Panc1 (cell line): Measurements from ENCODE around the gene SMG1. TPM values are rescaled to one million over a fixed set of nuclear protein-coding genes. Genes with fewer than 3 reads are reported as not detected.

Source experiments
- ATAC-seq: fragments of 200-7000 bp; cut with Tn5 transposase; 2 replicates; pipeline ENCODE4 v1.9.1; 2020; ENCODE audit warnings: mild to moderate bottlenecking, moderate library complexity
- BruUV-seq: library from RNA; stranded (reverse); fragments of 400-500 nt; replicated peaks from 2 replicates; lab custom pipeline; 2021; lab: Mats Ljungman, UMichigan
- CTCF ChIA-PET: fragments of 300-600 bp; sonication (Branson Sonifier 250); formaldehyde crosslinking; loops from one replicate; lab custom pipeline; 2022; ENCODE audit warnings: antibody characterized with exemption; lab: Charles Lee
- POLR2A ChIA-PET: fragments of 300-600 bp; sonication (Branson Sonifier 250); formaldehyde crosslinking; loops from one replicate; lab custom pipeline; 2022; ENCODE audit warnings: antibody characterized with exemption; lab: Charles Lee
- DNase-seq: peaks from one replicate; pipeline ENCODE4 v3.0.0-alpha.2; 2010; ENCODE audit warnings: low read depth, low spot score
- H3K27ac ChIP-seq: 2 replicates; pipeline ENCODE4 v1.5.1; 2011; ENCODE audit warnings: mild to moderate bottlenecking, low read length, inconsistent platforms
- H3K27me3 ChIP-seq: fragments of 200-500 bp; sonication (Bioruptor generic); 2 replicates; pipeline ENCODE4 v1.6.0; 2014; ENCODE audit warnings: low read length, inconsistent platforms; ENCODE audit not compliant: control insufficient read depth, insufficient read depth
- H3K36me3 ChIP-seq: fragments of 200-500 bp; sonication (Bioruptor generic); 2 replicates; pipeline ENCODE4 v1.5.1; 2014; ENCODE audit warnings: inconsistent platforms, mild to moderate bottlenecking, low read length, moderate library complexity; ENCODE audit not compliant: control insufficient read depth, insufficient read depth
- H3K4me1 ChIP-seq: 2 replicates; pipeline ENCODE4 v1.5.1; 2011; ENCODE audit warnings: inconsistent platforms, mild to moderate bottlenecking, low read length, moderate library complexity; ENCODE audit not compliant: control insufficient read depth, insufficient read depth
- H3K4me3 ChIP-seq, 2 experiments: 2 replicates each; pipeline ENCODE4 v1.5.1; 2011 to 2012; ENCODE audit warnings: low read depth in 2 of 2, low read length in 2 of 2, mild to moderate bottlenecking in 2 of 2, inconsistent platforms in 1 of 2, moderate library complexity in 1 of 2
- H3K9me3 ChIP-seq: fragments of 200-500 bp; sonication (Bioruptor generic); 2 replicates; pipeline ENCODE4 v1.5.1; 2014; ENCODE audit warnings: low read depth, mild to moderate bottlenecking, inconsistent platforms, low read length, moderate library complexity; ENCODE audit not compliant: control insufficient read depth, insufficient read depth
- POLR2AphosphoS5 ChIP-seq: IDR thresholded peaks from 2 replicates; pipeline ENCODE4 v1.6.1; 2012; ENCODE audit warnings: mild to moderate bottlenecking, low read depth, low read length, moderate library complexity
- SIN3A ChIP-seq: IDR thresholded peaks from 2 replicates; pipeline ENCODE4 v1.6.1; 2012; ENCODE audit warnings: low read depth, mild to moderate bottlenecking, low read length, moderate library complexity, borderline replicate concordance; ENCODE audit not compliant: insufficient read depth
- TCF7L2 ChIP-seq: IDR thresholded peaks from 2 replicates; pipeline ENCODE4 v1.6.1; 2011; ENCODE audit warnings: mild to moderate bottlenecking, low read depth, low read length, inconsistent platforms
- in situ Hi-C: cut with HindIII; loops from 2 replicates; pipeline ENCODE4 v1.10.0; 2016; ENCODE audit warnings: low sequenced_read_pairs, low pct_unique_long_range_greater_than_20kb
- intact Hi-C: fragments of 100-400 bp; cut with micrococcal nuclease; formaldehyde crosslinking; loops from one replicate; pipeline ENCODE4 v1.10.0; 2022; ENCODE audit not compliant: unreplicated experiment
- total RNA-seq: library from RNA; stranded (reverse); gene quantifications from one replicate; pipeline ENCODE4 v1.2.1, GENCODE V29; 2021; ENCODE audit not compliant: unreplicated experiment
- TF ChIP-seq, protein P1 (sequence below), 2 experiments: IDR thresholded peaks; 2 replicates each; pipeline ENCODE4 v1.6.1; 2011 to 2012; ENCODE audit warnings: low read depth in 2 of 2, control low read depth in 1 of 2, low read length in 1 of 2, mild to moderate bottlenecking in 1 of 2, moderate library complexity in 1 of 2; ENCODE audit not compliant: insufficient read depth in 1 of 2
- TF ChIP-seq, protein P2 (sequence below): fragments of 450-650 bp; IDR thresholded peaks from 2 replicates; pipeline ENCODE4 v1.5.1; 2017; ENCODE audit warnings: mild to moderate bottlenecking

The SMG1 gene
- total RNA-seq, 1 experiment from 2014 or later = 113 TPM

DNA sequence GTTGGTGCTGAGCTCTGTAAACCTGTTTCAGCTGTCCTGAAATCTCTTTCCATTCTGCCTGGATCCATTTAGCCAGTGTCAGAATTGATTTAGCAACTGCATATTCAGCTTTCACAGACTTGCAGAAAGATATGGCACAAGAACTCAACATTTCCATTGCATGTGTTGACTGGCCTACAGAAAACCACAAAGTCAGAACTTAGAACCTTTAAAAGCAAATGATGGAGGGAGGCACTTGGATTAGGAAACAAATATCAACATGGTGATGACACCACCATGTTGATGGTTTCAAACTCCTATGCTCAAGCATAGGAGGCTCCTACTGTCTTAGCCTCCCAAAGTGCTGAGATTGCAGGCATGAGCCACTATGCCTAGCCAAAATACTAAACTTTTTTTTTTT is 72.5 kb downstream of the SMG1 start:
- no TSS peak for BruUV-seq
- TF ChIP-seq TCF7L2 (no peak), POLR2AphosphoS5 (no peak), SIN3A (no peak)
- TF ChIP-seq, protein P1, sequence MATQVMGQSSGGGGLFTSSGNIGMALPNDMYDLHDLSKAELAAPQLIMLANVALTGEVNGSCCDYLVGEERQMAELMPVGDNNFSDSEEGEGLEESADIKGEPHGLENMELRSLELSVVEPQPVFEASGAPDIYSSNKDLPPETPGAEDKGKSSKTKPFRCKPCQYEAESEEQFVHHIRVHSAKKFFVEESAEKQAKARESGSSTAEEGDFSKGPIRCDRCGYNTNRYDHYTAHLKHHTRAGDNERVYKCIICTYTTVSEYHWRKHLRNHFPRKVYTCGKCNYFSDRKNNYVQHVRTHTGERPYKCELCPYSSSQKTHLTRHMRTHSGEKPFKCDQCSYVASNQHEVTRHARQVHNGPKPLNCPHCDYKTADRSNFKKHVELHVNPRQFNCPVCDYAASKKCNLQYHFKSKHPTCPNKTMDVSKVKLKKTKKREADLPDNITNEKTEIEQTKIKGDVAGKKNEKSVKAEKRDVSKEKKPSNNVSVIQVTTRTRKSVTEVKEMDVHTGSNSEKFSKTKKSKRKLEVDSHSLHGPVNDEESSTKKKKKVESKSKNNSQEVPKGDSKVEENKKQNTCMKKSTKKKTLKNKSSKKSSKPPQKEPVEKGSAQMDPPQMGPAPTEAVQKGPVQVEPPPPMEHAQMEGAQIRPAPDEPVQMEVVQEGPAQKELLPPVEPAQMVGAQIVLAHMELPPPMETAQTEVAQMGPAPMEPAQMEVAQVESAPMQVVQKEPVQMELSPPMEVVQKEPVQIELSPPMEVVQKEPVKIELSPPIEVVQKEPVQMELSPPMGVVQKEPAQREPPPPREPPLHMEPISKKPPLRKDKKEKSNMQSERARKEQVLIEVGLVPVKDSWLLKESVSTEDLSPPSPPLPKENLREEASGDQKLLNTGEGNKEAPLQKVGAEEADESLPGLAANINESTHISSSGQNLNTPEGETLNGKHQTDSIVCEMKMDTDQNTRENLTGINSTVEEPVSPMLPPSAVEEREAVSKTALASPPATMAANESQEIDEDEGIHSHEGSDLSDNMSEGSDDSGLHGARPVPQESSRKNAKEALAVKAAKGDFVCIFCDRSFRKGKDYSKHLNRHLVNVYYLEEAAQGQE (IDR thresholded peaks at IDR 0.05; ENCODE audit: insufficient read depth in 1 of 2, low read depth in 2 of 2, low read length in 1 of 2) = no peak
- TF ChIP-seq, protein P2, sequence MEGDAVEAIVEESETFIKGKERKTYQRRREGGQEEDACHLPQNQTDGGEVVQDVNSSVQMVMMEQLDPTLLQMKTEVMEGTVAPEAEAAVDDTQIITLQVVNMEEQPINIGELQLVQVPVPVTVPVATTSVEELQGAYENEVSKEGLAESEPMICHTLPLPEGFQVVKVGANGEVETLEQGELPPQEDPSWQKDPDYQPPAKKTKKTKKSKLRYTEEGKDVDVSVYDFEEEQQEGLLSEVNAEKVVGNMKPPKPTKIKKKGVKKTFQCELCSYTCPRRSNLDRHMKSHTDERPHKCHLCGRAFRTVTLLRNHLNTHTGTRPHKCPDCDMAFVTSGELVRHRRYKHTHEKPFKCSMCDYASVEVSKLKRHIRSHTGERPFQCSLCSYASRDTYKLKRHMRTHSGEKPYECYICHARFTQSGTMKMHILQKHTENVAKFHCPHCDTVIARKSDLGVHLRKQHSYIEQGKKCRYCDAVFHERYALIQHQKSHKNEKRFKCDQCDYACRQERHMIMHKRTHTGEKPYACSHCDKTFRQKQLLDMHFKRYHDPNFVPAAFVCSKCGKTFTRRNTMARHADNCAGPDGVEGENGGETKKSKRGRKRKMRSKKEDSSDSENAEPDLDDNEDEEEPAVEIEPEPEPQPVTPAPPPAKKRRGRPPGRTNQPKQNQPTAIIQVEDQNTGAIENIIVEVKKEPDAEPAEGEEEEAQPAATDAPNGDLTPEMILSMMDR = no peak
- ATAC-seq = no peak

DNA sequence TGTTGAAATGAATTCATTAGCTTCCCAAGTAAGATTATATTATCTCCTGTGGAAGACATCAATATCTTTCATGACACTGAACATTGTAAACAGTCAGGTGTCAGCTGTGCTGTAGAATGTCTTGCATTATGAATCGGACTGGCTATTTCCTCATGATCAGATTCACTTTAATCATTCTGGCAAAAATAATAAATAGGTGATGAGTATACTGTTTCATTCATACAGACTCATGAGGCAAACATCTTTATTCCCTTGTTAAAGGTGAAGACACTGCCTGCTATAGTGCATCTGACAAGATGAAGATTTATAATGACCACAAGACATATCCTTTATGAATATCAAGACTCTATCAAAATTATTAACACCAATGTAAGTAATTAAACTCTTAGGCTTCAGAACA is 73.6 kb downstream of the SMG1 start:
- H3K4me1 ChIP-seq = no peaks in the 10 kb centered on the region
- H3K4me3 ChIP-seq = no peak overlapping the region
- no peak for DNase-seq
- ChIA-PET CTCF (no interaction called here), POLR2A (no interaction called here)
- H3K27ac ChIP-seq = no peak overlapping the region
- no peaks in the 10 kb centered on the region for H3K9me3 ChIP-seq
- H3K36me3 ChIP-seq = peaks cover 55% of the 10 kb centered on the region
- in situ Hi-C loops = no loop called here
- ATAC-seq = no peak
- TF ChIP-seq, protein P2 = no peak
- TF ChIP-seq, protein P1 (IDR thresholded peaks at IDR 0.05; ENCODE audit: insufficient read depth in 1 of 2, low read depth in 2 of 2, low read length in 1 of 2) = no peak
- no peak for TF ChIP-seq SIN3A
- no peak for TF ChIP-seq TCF7L2
- TF ChIP-seq POLR2AphosphoS5 = no peak
- no TSS peak for BruUV-seq
- intact Hi-C loops = no loop called here
- H3K27me3 ChIP-seq = no peaks in the 10 kb centered on the region

More for the DNA sequence above, 72.5 kb downstream of the SMG1 start:
- Histone ChIP-seq H3K9me3 (no peaks in the 10 kb centered on the region), H3K27me3 (no peaks in the 10 kb centered on the region), H3K4me1 (no peaks in the 10 kb centered on the region), H3K36me3 (peaks cover 52% of the 10 kb centered on the region), H3K27ac (no peak overlapping the region), H3K4me3 (no peak overlapping the region)
- POLR2A ChIA-PET = no interaction called here
- DNase-seq = no peak
- CTCF ChIA-PET = no interaction called here
- intact Hi-C loops = no loop called here
- in situ Hi-C loops = no loop called here
